Thoracic aorta (tissue), 2 donors: ENCODE results near the gene EML6. TPM values are rescaled to one million over a fixed set of nuclear protein-coding genes. Genes with fewer than 3 reads are reported as not detected.

Experiments
- ATAC-seq: fragments of 150-250 bp; one replicate; pipeline ENCODE4 v1.8.0; 2017; ENCODE audit warnings: low read depth; ENCODE audit not compliant: insufficient number of reproducible peaks, low FRiP score
- DNase-seq: peaks from one replicate; pipeline ENCODE4 v3.0.0-alpha.2; 2020; ENCODE audit warnings: low spot score
- H3K27ac ChIP-seq, 2 donors: fragments of 200-600 bp; sonication (generic); 1 replicate in 1 of 2; 2 replicates in 1 of 2; pipeline ENCODE4 v1.5.1; 2016; ENCODE audit warnings: mild to moderate bottlenecking in 2 of 2, moderate library complexity in 2 of 2
- H3K27me3 ChIP-seq: fragments of 200-600 bp; sonication (generic); replicated peaks from 2 replicates; pipeline ENCODE4 v1.6.0; 2016; ENCODE audit warnings: mild to moderate bottlenecking; ENCODE audit not compliant: insufficient read depth
- H3K36me3 ChIP-seq: fragments of 200-600 bp; sonication (generic); one replicate; pipeline ENCODE4 v1.5.1; 2016
- H3K4me1 ChIP-seq, 2 donors: fragments of 200-600 bp; sonication (generic); 1 replicate in 1 of 2; 2 replicates in 1 of 2; pipeline versions ENCODE4 v1.5.1 to v1.6.0; 2016; ENCODE audit warnings: low read depth in 2 of 2, mild to moderate bottlenecking in 1 of 2; ENCODE audit not compliant: control insufficient read depth in 1 of 2
- H3K4me3 ChIP-seq: fragments of 200-600 bp; sonication (generic); 2 replicates; pipeline ENCODE4 v1.5.1; 2016; ENCODE audit warnings: mild to moderate bottlenecking
- H3K9me3 ChIP-seq: fragments of 200-600 bp; sonication (generic); 2 replicates; pipeline ENCODE4 v1.5.1; 2016
- CTCF ChIP-seq: fragments of 200-600 bp; sonication (generic); IDR thresholded peaks from one replicate; pipeline ENCODE4 v1.5.1; 2019; ENCODE audit warnings: antibody characterized with exemption
- total RNA-seq, 2 donors: library from RNA; depleted of rRNA; stranded (reverse); fragments of >200 nt; gene quantifications; one replicate each; pipeline versions ENCODE4 v1.1.0 to v1.2.3, GENCODE V29; 2016

EML6 gene
- total RNA-seq, 2 donors from 2014 or later = 0.81 to 0.92 TPM

DNA sequence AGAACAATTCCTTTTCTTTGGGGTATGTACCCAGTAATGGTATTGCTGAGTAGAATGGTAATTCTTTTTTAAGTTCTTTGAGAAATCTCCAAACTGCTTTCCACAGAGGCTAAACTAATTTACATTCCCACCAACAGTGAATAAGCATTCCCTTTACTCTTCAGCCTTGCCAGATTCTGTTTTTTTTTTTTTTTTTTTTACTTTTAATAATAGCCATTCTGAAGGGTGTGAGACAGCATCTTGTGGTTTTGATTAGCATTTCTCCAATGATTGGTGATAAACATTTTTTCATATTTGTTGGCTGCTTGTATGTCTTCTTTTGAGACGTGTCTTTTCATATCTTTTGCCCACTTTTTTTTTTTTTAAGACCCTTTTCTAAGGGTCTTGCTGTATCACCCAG, 189.4 kb downstream of the EML6 start:
- H3K4me1 ChIP-seq = peaks cover 3 to 10% of the 10 kb centered on the region in 2 donors
- DNase-seq (no peak), ATAC-seq (no peak)
- H3K9me3 ChIP-seq = no peaks in the 10 kb centered on the region
- no peak overlapping the region for H3K27ac ChIP-seq
- H3K4me3 ChIP-seq = no peak overlapping the region
- H3K27me3 ChIP-seq = no peaks in the 10 kb centered on the region
- no peaks in the 10 kb centered on the region for H3K36me3 ChIP-seq
- TF ChIP-seq CTCF = no peak

- no peaks in the 10 kb centered on the region for H3K36me3 ChIP-seq
- ATAC-seq (no peak), DNase-seq (no peak)
- H3K4me1 ChIP-seq = peaks cover 3 to 10% of the 10 kb centered on the region in 2 donors
- H3K9me3 ChIP-seq = no peaks in the 10 kb centered on the region
- H3K27me3 ChIP-seq = no peaks in the 10 kb centered on the region
- TF ChIP-seq CTCF = no peak
- H3K27ac ChIP-seq = no peak overlapping the region
- no peak overlapping the region for H3K4me3 ChIP-seq
Observed at GRCh38 chr2:54914637-54915036, 191.2 kb downstream of the EML6 start.

- Histone ChIP-seq H3K36me3 (no peaks in the 10 kb centered on the region), H3K9me3 (no peaks in the 10 kb centered on the region), H3K27me3 (no peaks in the 10 kb centered on the region), H3K27ac (no peak overlapping the region), H3K4me1 (peaks cover 3 to 10% of the 10 kb centered on the region in 2 donors), H3K4me3 (no peak overlapping the region)
- DNase-seq (no peak), ATAC-seq (no peak)
- TF ChIP-seq CTCF = no peak
Observed at GRCh38 chr2:54915101-54915500, 191.6 kb downstream of the EML6 start.

DNA sequence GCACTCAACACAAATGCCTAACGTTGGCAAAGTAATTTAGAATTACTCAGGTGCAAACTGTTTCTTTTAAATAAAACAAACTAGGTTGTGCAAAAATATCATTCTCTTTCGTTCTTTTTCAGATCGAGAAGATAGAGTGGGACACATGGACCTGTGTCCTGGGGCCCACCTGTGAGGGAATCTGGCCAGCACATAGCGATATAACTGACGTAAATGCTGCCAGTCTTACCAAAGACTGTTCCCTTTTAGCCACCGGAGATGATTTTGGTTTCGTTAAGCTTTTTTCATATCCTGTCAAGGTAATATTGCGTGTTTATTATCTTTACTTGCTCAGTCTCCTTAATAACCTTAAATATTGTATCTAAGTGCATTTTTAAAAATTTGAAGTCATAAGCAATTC, 193.2 kb downstream of the EML6 start:
- no peaks in the 10 kb centered on the region for H3K36me3 ChIP-seq
- no peak for TF ChIP-seq CTCF
- ATAC-seq (no peak), DNase-seq (no peak)
- H3K27ac ChIP-seq = no peak overlapping the region
- H3K27me3 ChIP-seq = no peaks in the 10 kb centered on the region
- H3K4me3 ChIP-seq = no peak overlapping the region
- no peaks in the 10 kb centered on the region for H3K9me3 ChIP-seq
- H3K4me1 ChIP-seq = peaks cover 3 to 10% of the 10 kb centered on the region in 2 donors

DNA sequence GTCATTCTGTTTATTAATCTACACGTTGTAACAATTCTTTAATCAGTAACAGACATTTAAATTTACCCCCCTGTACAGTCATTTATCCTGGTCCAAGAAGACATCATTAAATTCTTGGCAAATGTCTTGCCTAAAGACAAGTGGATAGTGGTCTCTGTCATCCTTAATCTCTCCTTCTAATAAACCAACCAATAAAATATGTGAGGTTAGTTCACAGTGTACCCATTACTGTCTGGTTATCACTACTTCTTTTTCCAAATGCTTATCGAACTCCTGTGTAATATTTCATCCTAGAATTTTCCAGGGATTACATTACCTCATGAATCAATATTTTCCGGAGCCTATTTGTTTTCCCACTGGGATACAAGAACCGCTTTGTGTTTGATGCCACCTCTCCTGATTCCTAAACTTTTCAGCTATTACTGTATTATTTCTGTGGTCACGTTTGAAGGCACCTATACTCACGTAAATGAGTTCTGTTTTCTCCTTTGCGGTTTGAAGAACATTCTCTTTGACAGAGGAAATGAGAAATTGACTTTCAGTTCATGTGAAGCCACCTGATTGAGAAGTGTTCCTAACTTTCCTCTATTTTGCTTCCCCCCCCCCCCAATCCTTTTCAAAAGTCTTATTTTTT, 195.3 kb downstream of the EML6 start:
- H3K27me3 ChIP-seq = no peaks in the 10 kb centered on the region
- DNase-seq (no peak), ATAC-seq (no peak)
- H3K4me3 ChIP-seq = no peak overlapping the region
- peaks cover 3 to 10% of the 10 kb centered on the region in 2 donors for H3K4me1 ChIP-seq
- no peak for TF ChIP-seq CTCF
- H3K36me3 ChIP-seq = no peaks in the 10 kb centered on the region
- H3K9me3 ChIP-seq = no peaks in the 10 kb centered on the region
- no peak overlapping the region for H3K27ac ChIP-seq
